Breast epithelium (tissue), 3 donors: ENCODE data around the gene EIF2B2.

Source experiments
- POLR2AphosphoS5 ChIP-seq, 3 donors: sonication (generic); formaldehyde crosslinking; IDR thresholded peaks; one replicate each; pipeline ENCODE4 v1.6.1; 2017; ENCODE audit warnings: antibody characterized with exemption in 3 of 3
- TF ChIP-seq, protein P1 (sequence below), 3 donors: fragments of 450-650 bp; IDR thresholded peaks; one replicate each; pipeline ENCODE4 v1.5.1; 2016 to 2017; ENCODE audit warnings: antibody characterized with exemption in 3 of 3, mild to moderate bottlenecking in 3 of 3, moderate library complexity in 3 of 3

GRCh38 chr14:75032939-75033338, 30.2 kb downstream of the EIF2B2 start:
- TF ChIP-seq, protein P1, sequence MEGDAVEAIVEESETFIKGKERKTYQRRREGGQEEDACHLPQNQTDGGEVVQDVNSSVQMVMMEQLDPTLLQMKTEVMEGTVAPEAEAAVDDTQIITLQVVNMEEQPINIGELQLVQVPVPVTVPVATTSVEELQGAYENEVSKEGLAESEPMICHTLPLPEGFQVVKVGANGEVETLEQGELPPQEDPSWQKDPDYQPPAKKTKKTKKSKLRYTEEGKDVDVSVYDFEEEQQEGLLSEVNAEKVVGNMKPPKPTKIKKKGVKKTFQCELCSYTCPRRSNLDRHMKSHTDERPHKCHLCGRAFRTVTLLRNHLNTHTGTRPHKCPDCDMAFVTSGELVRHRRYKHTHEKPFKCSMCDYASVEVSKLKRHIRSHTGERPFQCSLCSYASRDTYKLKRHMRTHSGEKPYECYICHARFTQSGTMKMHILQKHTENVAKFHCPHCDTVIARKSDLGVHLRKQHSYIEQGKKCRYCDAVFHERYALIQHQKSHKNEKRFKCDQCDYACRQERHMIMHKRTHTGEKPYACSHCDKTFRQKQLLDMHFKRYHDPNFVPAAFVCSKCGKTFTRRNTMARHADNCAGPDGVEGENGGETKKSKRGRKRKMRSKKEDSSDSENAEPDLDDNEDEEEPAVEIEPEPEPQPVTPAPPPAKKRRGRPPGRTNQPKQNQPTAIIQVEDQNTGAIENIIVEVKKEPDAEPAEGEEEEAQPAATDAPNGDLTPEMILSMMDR (IDR thresholded peaks at IDR 0.05), result no peak
- TF ChIP-seq POLR2AphosphoS5 (IDR thresholded peaks at IDR 0.05), result no peak
